GM12891 (cell line): Measurements from ENCODE around the gene PTGFR.

ENCODE experiments used
- POLR2A ChIP-seq: IDR thresholded peaks from 2 replicates; pipeline ENCODE4 v1.6.1; 2011; ENCODE audit warnings: low read depth, low read length, control low read depth
- POLR2AphosphoS5 ChIP-seq: IDR thresholded peaks from 2 replicates; pipeline ENCODE4 v1.6.1; 2011; ENCODE audit warnings: low read depth, low read length, control low read depth
- POU2F2 ChIP-seq: IDR thresholded peaks from 2 replicates; pipeline ENCODE4 v1.6.1; 2011; ENCODE audit warnings: low read depth, mild to moderate bottlenecking, control low read depth, low read length, moderate library complexity
- SPI1 ChIP-seq: IDR thresholded peaks from 2 replicates; pipeline ENCODE4 v1.6.1; 2011; ENCODE audit warnings: low read depth, low read length, control low read depth
- TAF1 ChIP-seq: IDR thresholded peaks from 2 replicates; pipeline ENCODE4 v1.6.1; 2011; ENCODE audit warnings: low read depth, low read length, control low read depth

GRCh38 chr1:78465143-78465542 is 25.6 kb upstream of the PTGFR start:
- TF ChIP-seq POLR2AphosphoS5: no peak
- TF ChIP-seq POLR2A: no peak
- no peak for TF ChIP-seq POU2F2
- no peak for TF ChIP-seq TAF1
- TF ChIP-seq SPI1: no peak
